ENCODE results near the gene CAPN3. TPM values are rescaled to one million over a fixed set of nuclear protein-coding genes. Genes with fewer than 3 reads are reported as not detected.

CAPN3 gene
- total RNA-seq, 4 donors from 2014 or later: 2.3 to 7.5 (median 4.7) TPM

- intact Hi-C loops (cut with DNase I): loop anchor here (10.0 kb wide), 1 partner anchor 507 kb away; no protein-coding TSS in a partner anchor
- 97% methylated on average over 6 of the region's 6 CpGs for WGBS
- no peak overlapping the region for H3K27ac ChIP-seq (replicated peaks in 1 of 4)
Observed at GRCh38 chr15:42448281-42448680, 89.0 kb downstream of the CAPN3 start.

DNA sequence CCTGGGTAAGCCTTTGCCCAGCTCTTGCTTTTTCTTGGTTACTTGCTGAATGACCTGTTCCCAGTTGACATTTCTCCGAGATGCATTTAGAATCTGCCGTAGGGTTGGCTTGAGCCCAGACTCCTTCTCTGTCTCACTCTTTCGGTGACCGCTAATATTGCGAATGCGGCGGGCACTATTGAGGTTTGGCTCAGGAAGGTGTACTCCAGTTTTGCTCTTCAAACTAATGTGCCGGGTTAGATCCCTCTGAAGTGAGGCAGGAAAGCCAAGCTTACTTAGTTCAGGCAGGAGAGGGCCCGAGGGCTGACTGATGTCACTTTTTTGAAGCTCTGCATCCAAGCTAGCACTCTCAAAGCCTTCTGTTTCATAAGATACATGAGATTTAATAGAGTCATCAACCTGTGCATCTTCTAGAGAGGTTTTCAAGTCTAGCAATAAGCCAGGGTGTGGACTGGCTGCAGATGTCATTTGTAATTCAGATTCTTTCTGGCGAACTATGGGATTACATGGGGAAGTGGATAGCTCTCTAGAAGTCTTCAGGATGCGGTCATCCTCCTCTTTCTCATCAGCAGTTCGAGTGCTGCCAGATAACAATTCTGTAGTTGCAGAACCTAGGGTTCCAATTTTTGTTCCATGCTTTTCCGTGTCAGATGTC lies 90.6 kb downstream of the CAPN3 start:
- peak overlapping the region in 2 of 4 donors; percentile 4 to 25 for H3K4me3 ChIP-seq
- no peaks in the 10 kb centered on the region for H3K9me3 ChIP-seq
- peaks cover 0 to 51% (median 26%) of the 10 kb centered on the region in 4 donors for H3K4me1 ChIP-seq
- WGBS: 94% methylated on average over 13 of the region's 13 CpGs
- H3K36me3 ChIP-seq: peaks cover 54 to 82% (median 65%) of the 10 kb centered on the region in 4 donors
- no peak overlapping the region for H3K27ac ChIP-seq (replicated peaks in 1 of 4)
- DNase-seq (ENCODE audit: extremely low spot score): no peak
- H3K27me3 ChIP-seq: no peaks in the 10 kb centered on the region
- intact Hi-C loops (cut with DNase I): loop anchor here (10.0 kb wide), 1 partner anchor 505 kb away; no protein-coding TSS in a partner anchor
- TF ChIP-seq EP300 (IDR thresholded peaks at IDR 0.05) (no peak), POLR2A (IDR thresholded peaks at IDR 0.05; ENCODE audit: low read depth) (no peak), POLR2AphosphoS5 (IDR thresholded peaks at IDR 0.05) (no peak), CTCF (IDR thresholded peaks at IDR 0.05) (no peak)

More at GRCh38 chr15:42448281-42448680, 89.0 kb downstream of the CAPN3 start:
- Histone ChIP-seq H3K36me3 (peaks cover 70 to 91% (median 78%) of the 10 kb centered on the region in 4 donors), H3K9me3 (no peaks in the 10 kb centered on the region), H3K27me3 (no peaks in the 10 kb centered on the region), H3K4me1 (peaks cover 0 to 35% (median 14%) of the 10 kb centered on the region in 4 donors), H3K4me3 (no peak overlapping the region)
- no peak for DNase-seq (ENCODE audit: extremely low spot score)
- TF ChIP-seq POLR2AphosphoS5 (IDR thresholded peaks at IDR 0.05) (no peak), CTCF (IDR thresholded peaks at IDR 0.05) (no peak), EP300 (IDR thresholded peaks at IDR 0.05) (no peak), POLR2A (IDR thresholded peaks at IDR 0.05; ENCODE audit: low read depth) (no peak)

- intact Hi-C loops (cut with DNase I): no loop called here
- H3K4me3 ChIP-seq: no peak overlapping the region
- no peak for DNase-seq (ENCODE audit: extremely low spot score)
- no peaks in the 10 kb centered on the region for H3K9me3 ChIP-seq
- 98% methylated on average over 4 of the region's 4 CpGs for WGBS
- H3K27me3 ChIP-seq: no peaks in the 10 kb centered on the region
- peaks cover 49 to 77% (median 60%) of the 10 kb centered on the region in 4 donors for H3K36me3 ChIP-seq
- H3K4me1 ChIP-seq: peaks cover 0 to 56% (median 29%) of the 10 kb centered on the region in 4 donors
- TF ChIP-seq POLR2A (IDR thresholded peaks at IDR 0.05; ENCODE audit: low read depth) (no peak), EP300 (IDR thresholded peaks at IDR 0.05) (no peak), CTCF (IDR thresholded peaks at IDR 0.05) (no peak), POLR2AphosphoS5 (IDR thresholded peaks at IDR 0.05) (no peak)
- H3K27ac ChIP-seq (replicated peaks in 1 of 4): no peak overlapping the region
Observed at GRCh38 chr15:42450425-42450790, 91.1 kb downstream of the CAPN3 start.

DNA sequence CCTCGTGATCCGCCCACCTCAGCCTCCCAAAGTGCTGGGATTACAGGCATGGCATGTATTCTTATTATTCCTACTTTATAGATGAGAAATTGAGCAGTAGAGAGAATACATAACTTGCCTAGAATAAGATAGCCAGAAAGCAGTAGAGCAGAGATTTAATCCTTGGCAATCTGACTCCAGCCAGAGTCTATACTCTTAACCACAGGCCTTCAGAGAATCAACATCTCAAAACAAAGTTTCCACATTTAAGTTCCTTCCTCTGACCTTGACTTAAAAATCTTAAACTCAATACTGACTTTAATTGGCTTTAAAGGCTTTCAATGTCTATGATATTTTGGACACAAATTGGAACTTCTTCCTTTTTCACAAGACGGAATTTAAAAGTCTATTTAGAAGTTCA lies 94.5 kb downstream of the CAPN3 start:
- DNase-seq (ENCODE audit: extremely low spot score): no peak
- WGBS: 95% methylated on average over 3 of the region's 3 CpGs
- H3K27me3 ChIP-seq: no peaks in the 10 kb centered on the region
- no peak overlapping the region for H3K27ac ChIP-seq (replicated peaks in 1 of 4)
- H3K4me3 ChIP-seq: peak overlapping the region in 1 of 4 donors; percentile 48
- H3K9me3 ChIP-seq: no peaks in the 10 kb centered on the region
- H3K36me3 ChIP-seq: peaks cover 22 to 42% (median 28%) of the 10 kb centered on the region in 4 donors
- TF ChIP-seq POLR2A (IDR thresholded peaks at IDR 0.05; ENCODE audit: low read depth): no peak
- TF ChIP-seq CTCF (IDR thresholded peaks at IDR 0.05): no peak
- TF ChIP-seq POLR2AphosphoS5 (IDR thresholded peaks at IDR 0.05): no peak
- TF ChIP-seq EP300 (IDR thresholded peaks at IDR 0.05): no peak
- peaks cover 10 to 71% (median 52%) of the 10 kb centered on the region in 4 donors for H3K4me1 ChIP-seq
- intact Hi-C loops (cut with DNase I): no loop called here

Measured in esophagus muscularis mucosa (tissue), 4 donors.